HepG2 (cell line): ENCODE results near the gene PRDM15. TPM values are rescaled to one million over a fixed set of nuclear protein-coding genes. Genes with fewer than 3 reads are reported as not detected.
A peak's percentile ranks its signal among the peaks of the same experiment; 100 is the strongest.

Experiments
- AGO2 ChIP-seq: fragments of 200-400 bp; formaldehyde crosslinking; optimal IDR thresholded peaks from 2 replicates; pipeline ENCODE3; 2017; ENCODE audit warnings: mild to moderate bottlenecking, low read depth, low read length, moderate library complexity
- ARNT2 ChIP-seq: sonication (generic); formaldehyde crosslinking; IDR thresholded peaks from 2 replicates; pipeline ENCODE4 v1.8.0; 2022; ENCODE audit warnings: mild to moderate bottlenecking, low read depth, missing genetic modification reagents, moderate library complexity
- IRX3 ChIP-seq: sonication (generic); formaldehyde crosslinking; IDR thresholded peaks from 2 replicates; pipeline ENCODE4 v1.8.1; 2023; ENCODE audit warnings: mild to moderate bottlenecking, low read depth, missing genetic modification reagents, borderline replicate concordance
- KDM2A ChIP-seq: sonication (generic); formaldehyde crosslinking; IDR thresholded peaks from 2 replicates; pipeline ENCODE4 v1.4.0; 2020; ENCODE audit warnings: low read depth, missing genetic modification reagents, borderline replicate concordance
- KLF11 ChIP-seq: IDR thresholded peaks from 2 replicates; pipeline ENCODE4 v1.6.1; 2016; ENCODE audit warnings: missing compliant biosample characterization
- KMT2B ChIP-seq: IDR thresholded peaks from 2 replicates; pipeline ENCODE4 v1.6.1; 2016; ENCODE audit warnings: missing genetic modification reagents, missing compliant biosample characterization
- PCBP1 ChIP-seq: fragments of 200-400 bp; formaldehyde crosslinking; IDR thresholded peaks from 2 replicates; pipeline ENCODE4 v1.6.1; 2017; ENCODE audit warnings: mild to moderate bottlenecking, low read depth, low read length, borderline replicate concordance
- PHF20 ChIP-seq: sonication (generic); formaldehyde crosslinking; IDR thresholded peaks from 2 replicates; pipeline ENCODE4 v1.5.0; 2020; ENCODE audit warnings: mild to moderate bottlenecking, missing genetic modification reagents
- PITX1 ChIP-seq: sonication (generic); formaldehyde crosslinking; IDR thresholded peaks from 2 replicates; pipeline ENCODE4 v1.5.1; 2020; ENCODE audit warnings: mild to moderate bottlenecking, missing genetic modification reagents
- SP2 ChIP-seq: sonication (generic); formaldehyde crosslinking; IDR thresholded peaks from 2 replicates; pipeline ENCODE4 v1.5.1; 2020; ENCODE audit warnings: mild to moderate bottlenecking, missing genetic modification reagents
- SPEN ChIP-seq: sonication (generic); formaldehyde crosslinking; IDR thresholded peaks from 2 replicates; pipeline ENCODE4 v1.5.1; 2020; ENCODE audit warnings: low read depth, mild to moderate bottlenecking, missing genetic modification reagents
- TAF1 ChIP-seq: sonication (generic); formaldehyde crosslinking; IDR thresholded peaks from 2 replicates; pipeline ENCODE4 v1.4.0; 2020; ENCODE audit warnings: missing genetic modification reagents
- TBX2 ChIP-seq: sonication (generic); formaldehyde crosslinking; IDR thresholded peaks from 2 replicates; pipeline ENCODE4 v1.5.0; 2020; ENCODE audit warnings: missing genetic modification reagents, mild to moderate bottlenecking, borderline replicate concordance
- THRA ChIP-seq: sonication (generic); formaldehyde crosslinking; IDR thresholded peaks from 2 replicates; pipeline ENCODE4 v1.4.0; 2020; ENCODE audit warnings: missing genetic modification reagents, borderline replicate concordance
- XBP1 ChIP-seq: sonication (generic); formaldehyde crosslinking; IDR thresholded peaks from 2 replicates; pipeline ENCODE4 v1.5.0; 2020; ENCODE audit warnings: missing genetic modification reagents
- ZFX ChIP-seq: sonication (generic); formaldehyde crosslinking; IDR thresholded peaks from 2 replicates; pipeline ENCODE4 v1.4.0; 2020; ENCODE audit warnings: mild to moderate bottlenecking, low read depth, missing genetic modification reagents, moderate library complexity
- ZNF143 ChIP-seq: sonication (generic); formaldehyde crosslinking; IDR thresholded peaks from 2 replicates; pipeline ENCODE4 v1.4.0; 2020; ENCODE audit warnings: missing genetic modification reagents
- ZNF816 ChIP-seq: sonication (generic); formaldehyde crosslinking; IDR thresholded peaks from 2 replicates; pipeline ENCODE4 v1.8.0; 2022; ENCODE audit warnings: missing genetic modification reagents, mild to moderate bottlenecking, borderline replicate concordance
- polyA plus RNA-seq, 8 experiments: library from polyadenylated mRNA; depleted of rRNA in 3 of 8; stranded (reverse) in 7 of 8; unstranded in 1 of 8; fragments of >200 nt; fragmentation: Illumina TruSeq in 4 of 8; extraction: Trizol in 4 of 8; gene quantifications; 2 replicates each; pipeline versions ENCODE4 v1.2.1 to v1.2.3, GENCODE V29; 2011 to 2016; ENCODE audit warnings: low read depth in 4 of 8, missing spikeins in 1 of 8, mixed read lengths in 1 of 8; ENCODE audit not compliant: insufficient read depth in 1 of 8
- total RNA-seq, 5 experiments: library from RNA; depleted of rRNA; stranded (reverse); fragments of >200 nt; fragmentation: Illumina TruSeq; extraction: Trizol; gene quantifications; 2 replicates each; pipeline ENCODE4 v1.2.3, GENCODE V29; 2016; ENCODE audit warnings: low read depth in 1 of 5
- TF ChIP-seq, protein P1 (sequence below): sonication (generic); formaldehyde crosslinking; IDR thresholded peaks from 2 replicates; pipeline ENCODE4 v1.4.0; 2020; ENCODE audit warnings: mild to moderate bottlenecking, missing genetic modification reagents
- TF ChIP-seq, protein P2 (sequence below): sonication (generic); formaldehyde crosslinking; conservative IDR thresholded peaks from 2 replicates; pipeline ENCODE4 v1.8.0; 2022; ENCODE audit warnings: missing genetic modification reagents
- TF ChIP-seq, protein P3 (sequence below): sonication (generic); formaldehyde crosslinking; IDR thresholded peaks from 2 replicates; pipeline ENCODE4 v1.4.0; 2020; ENCODE audit warnings: low read depth, mild to moderate bottlenecking, missing genetic modification reagents

PRDM15 gene
- total and polyA plus RNA-seq, 2 of the 13 experiments (the other 11 are each of a cell fraction or from before 2014, with no cell fraction given): 4.0 to 6.9 TPM

GRCh38 chr21:41879190-41879998 lies at the start of gene PRDM15 (continued):
- TF ChIP-seq TAF1 (no peak), KMT2B (no peak), KLF11 (0 out of 2 replicates have a peak, but pooled peaks have one; percentile 36), KDM2A (CRISPR knock-in tag) (peak; percentile 48; the same call in 1 of the 2 replicates), IRX3 (CRISPR knock-in tag) (no peak), SP2 (CRISPR knock-in tag) (no peak), ARNT2 (0 out of 2 replicates have a peak, but pooled peaks have one; percentile 30), TBX2 (0 out of 2 replicates have a peak, but pooled peaks have one; percentile 24), THRA (CRISPR knock-in tag) (peak; percentile 20; the same call in 1 of the 2 replicates), ZNF143 (CRISPR knock-in tag) (peak; percentile 85), SPEN (CRISPR knock-in tag) (peak; percentile 28; the same call in 1 of the 2 replicates), ZNF816 (0 out of 2 replicates have a peak, but pooled peaks have one; percentile 6), PCBP1 (no peak), PHF20 (CRISPR knock-in tag) (peak; percentile 56; the same call in 1 of the 2 replicates), ZFX (peak; percentile 86), PITX1 (CRISPR knock-in tag) (peak; percentile 47; the same call in 1 of the 2 replicates), AGO2 (peak; percentile 76), XBP1 (CRISPR knock-in tag) (no peak)
- TF ChIP-seq, protein P1, sequence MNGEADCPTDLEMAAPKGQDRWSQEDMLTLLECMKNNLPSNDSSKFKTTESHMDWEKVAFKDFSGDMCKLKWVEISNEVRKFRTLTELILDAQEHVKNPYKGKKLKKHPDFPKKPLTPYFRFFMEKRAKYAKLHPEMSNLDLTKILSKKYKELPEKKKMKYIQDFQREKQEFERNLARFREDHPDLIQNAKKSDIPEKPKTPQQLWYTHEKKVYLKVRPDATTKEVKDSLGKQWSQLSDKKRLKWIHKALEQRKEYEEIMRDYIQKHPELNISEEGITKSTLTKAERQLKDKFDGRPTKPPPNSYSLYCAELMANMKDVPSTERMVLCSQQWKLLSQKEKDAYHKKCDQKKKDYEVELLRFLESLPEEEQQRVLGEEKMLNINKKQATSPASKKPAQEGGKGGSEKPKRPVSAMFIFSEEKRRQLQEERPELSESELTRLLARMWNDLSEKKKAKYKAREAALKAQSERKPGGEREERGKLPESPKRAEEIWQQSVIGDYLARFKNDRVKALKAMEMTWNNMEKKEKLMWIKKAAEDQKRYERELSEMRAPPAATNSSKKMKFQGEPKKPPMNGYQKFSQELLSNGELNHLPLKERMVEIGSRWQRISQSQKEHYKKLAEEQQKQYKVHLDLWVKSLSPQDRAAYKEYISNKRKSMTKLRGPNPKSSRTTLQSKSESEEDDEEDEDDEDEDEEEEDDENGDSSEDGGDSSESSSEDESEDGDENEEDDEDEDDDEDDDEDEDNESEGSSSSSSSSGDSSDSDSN (CRISPR knock-in tag): peak; percentile 48; the same call in 1 of the 2 replicates
- TF ChIP-seq, protein P2, sequence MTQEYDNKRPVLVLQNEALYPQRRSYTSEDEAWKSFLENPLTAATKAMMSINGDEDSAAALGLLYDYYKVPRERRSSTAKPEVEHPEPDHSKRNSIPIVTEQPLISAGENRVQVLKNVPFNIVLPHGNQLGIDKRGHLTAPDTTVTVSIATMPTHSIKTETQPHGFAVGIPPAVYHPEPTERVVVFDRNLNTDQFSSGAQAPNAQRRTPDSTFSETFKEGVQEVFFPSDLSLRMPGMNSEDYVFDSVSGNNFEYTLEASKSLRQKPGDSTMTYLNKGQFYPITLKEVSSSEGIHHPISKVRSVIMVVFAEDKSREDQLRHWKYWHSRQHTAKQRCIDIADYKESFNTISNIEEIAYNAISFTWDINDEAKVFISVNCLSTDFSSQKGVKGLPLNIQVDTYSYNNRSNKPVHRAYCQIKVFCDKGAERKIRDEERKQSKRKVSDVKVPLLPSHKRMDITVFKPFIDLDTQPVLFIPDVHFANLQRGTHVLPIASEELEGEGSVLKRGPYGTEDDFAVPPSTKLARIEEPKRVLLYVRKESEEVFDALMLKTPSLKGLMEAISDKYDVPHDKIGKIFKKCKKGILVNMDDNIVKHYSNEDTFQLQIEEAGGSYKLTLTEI (CRISPR knock-in tag): no peak
- TF ChIP-seq, protein P3, sequence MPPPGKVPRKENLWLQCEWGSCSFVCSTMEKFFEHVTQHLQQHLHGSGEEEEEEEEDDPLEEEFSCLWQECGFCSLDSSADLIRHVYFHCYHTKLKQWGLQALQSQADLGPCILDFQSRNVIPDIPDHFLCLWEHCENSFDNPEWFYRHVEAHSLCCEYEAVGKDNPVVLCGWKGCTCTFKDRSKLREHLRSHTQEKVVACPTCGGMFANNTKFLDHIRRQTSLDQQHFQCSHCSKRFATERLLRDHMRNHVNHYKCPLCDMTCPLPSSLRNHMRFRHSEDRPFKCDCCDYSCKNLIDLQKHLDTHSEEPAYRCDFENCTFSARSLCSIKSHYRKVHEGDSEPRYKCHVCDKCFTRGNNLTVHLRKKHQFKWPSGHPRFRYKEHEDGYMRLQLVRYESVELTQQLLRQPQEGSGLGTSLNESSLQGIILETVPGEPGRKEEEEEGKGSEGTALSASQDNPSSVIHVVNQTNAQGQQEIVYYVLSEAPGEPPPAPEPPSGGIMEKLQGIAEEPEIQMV: 0 out of 2 replicates have a peak, but pooled peaks have one; percentile 54
